Activated T-cell treated with anti-CD3 and anti-CD28 coated beads, Interleukin-2, amount 50 U/mL, for 72 hours (primary cell): Measurements from ENCODE around the gene NDUFC2. TPM values are rescaled to one million over a fixed set of nuclear protein-coding genes. Genes with fewer than 3 reads are reported as not detected.
"Not testable (repeated sequence)": the region's sequence is repeated elsewhere in the genome, so short reads cannot be mapped to it uniquely, and the experiment has no call there.

ENCODE experiments used
- ATAC-seq, 2 donors: fragments of 150-1000 bp; cut with Tn5 transposase; replicated peaks in 1 of 2; 2 replicates each; pipeline ENCODE4 v1.10.0; 2021; ENCODE audit warnings: moderate library complexity in 2 of 2, mild to moderate bottlenecking in 1 of 2
- DNase-seq, 2 donors: peaks; one replicate each; pipeline ENCODE4 v3.0.0; 2021 to 2022; ENCODE audit warnings: mixed read lengths in 1 of 2
- H3K27ac Mint-ChIP-seq: one replicate; pipeline ENCODE4 v1.8.0; 2022; ENCODE audit warnings: mild to moderate bottlenecking, moderate library complexity, mixed read lengths
- H3K27me3 Mint-ChIP-seq: one replicate; pipeline ENCODE4 v1.8.0; 2022; ENCODE audit warnings: low read depth, mixed read lengths
- H3K36me3 Mint-ChIP-seq, 2 donors: one replicate each; pipeline ENCODE4 v1.8.0; 2022; ENCODE audit warnings: mixed read lengths in 2 of 2, mild to moderate bottlenecking in 1 of 2; ENCODE audit not compliant: insufficient read depth in 2 of 2
- H3K4me1 Mint-ChIP-seq: one replicate; pipeline ENCODE4 v1.8.0; 2022; ENCODE audit warnings: low read depth, mixed read lengths
- H3K4me3 Mint-ChIP-seq, 2 donors: one replicate each; pipeline ENCODE4 v1.8.0; 2022; ENCODE audit warnings: mild to moderate bottlenecking in 2 of 2, mixed read lengths in 2 of 2, moderate library complexity in 2 of 2
- H3K9me3 Mint-ChIP-seq, 2 donors: one replicate each; pipeline ENCODE4 v1.8.0; 2022; ENCODE audit warnings: mixed read lengths in 2 of 2
- total RNA-seq, 2 donors: library from RNA; stranded (reverse); gene quantifications; one replicate each; pipeline ENCODE4 v1.2.3, GENCODE V29; 2022

The NDUFC2 gene
- total RNA-seq, 2 donors from 2014 or later: 190 to 199 TPM

DNA sequence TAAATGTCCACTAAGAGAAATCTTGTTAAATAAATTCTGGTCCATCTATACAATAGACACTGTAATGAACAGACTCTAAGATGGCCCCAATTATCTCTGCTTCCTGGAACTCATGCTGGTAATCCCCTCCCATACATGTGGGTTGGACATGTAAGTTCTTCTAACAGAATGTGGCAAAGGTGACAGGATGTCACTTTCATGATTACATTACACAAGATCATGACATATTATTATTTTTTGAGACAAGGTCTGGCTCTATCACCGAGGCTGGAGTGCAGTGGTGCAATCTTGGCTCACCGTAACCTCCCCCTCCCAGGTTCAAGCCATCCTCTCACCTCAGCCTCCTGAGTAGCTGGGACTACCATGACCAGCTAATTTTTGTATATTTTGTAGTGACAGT lies 14.6 kb upstream of the NDUFC2 start:
- H3K9me3 Mint-ChIP-seq: peaks cover 2 to 3% of the 10 kb centered on the region in 2 donors
- no peaks in the 10 kb centered on the region for H3K27me3 Mint-ChIP-seq
- H3K36me3 Mint-ChIP-seq: peaks cover 7 to 18% of the 10 kb centered on the region in 2 donors
- peak; percentile 98 to 99 for ATAC-seq
- peak overlapping the region; percentile 88 for H3K27ac Mint-ChIP-seq
- peak overlapping the region; percentile 38 to 43 for H3K4me3 Mint-ChIP-seq
- H3K4me1 Mint-ChIP-seq: peaks cover 17% of the 10 kb centered on the region
- peak; percentile 51 to 54 for DNase-seq

GRCh38 chr11:78086521-78087074 lies 6.9 kb upstream of the NDUFC2 start:
- ATAC-seq, DNase-seq, H3K36me3 Mint-ChIP-seq, H3K4me3 Mint-ChIP-seq, H3K27ac Mint-ChIP-seq, H3K9me3 Mint-ChIP-seq, H3K4me1 Mint-ChIP-seq, H3K27me3 Mint-ChIP-seq: not testable (repeated sequence)

GRCh38 chr11:78085972-78086371 lies 6.3 kb upstream of the NDUFC2 start:
- H3K9me3 Mint-ChIP-seq: no peaks in the 10 kb centered on the region
- no peak for ATAC-seq
- no peak overlapping the region for H3K4me3 Mint-ChIP-seq
- no peaks in the 10 kb centered on the region for H3K36me3 Mint-ChIP-seq
- H3K27ac Mint-ChIP-seq: no peak overlapping the region
- H3K4me1 Mint-ChIP-seq: peaks cover 10% of the 10 kb centered on the region
- H3K27me3 Mint-ChIP-seq: no peaks in the 10 kb centered on the region
- DNase-seq: no peak

DNA sequence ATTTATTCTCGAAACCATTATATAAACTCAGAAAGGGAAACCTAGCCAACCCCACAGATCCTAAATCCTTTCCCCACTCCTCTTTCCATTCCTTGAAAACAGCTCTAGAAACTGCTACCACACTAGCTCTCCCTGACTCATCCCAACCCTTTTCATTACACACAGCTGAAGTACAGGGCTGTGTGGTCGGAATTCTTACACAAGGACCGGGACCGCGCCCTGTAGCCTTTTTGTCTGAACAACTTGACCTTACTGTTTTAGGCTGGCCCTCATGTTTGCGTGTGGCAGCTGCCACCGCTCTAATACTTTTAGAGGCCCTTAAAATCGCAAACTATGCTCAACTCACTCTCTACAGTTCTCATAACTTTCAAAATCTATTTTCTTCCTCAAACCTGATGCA lies 4.8 kb upstream of the NDUFC2 start:
- not testable (repeated sequence) for H3K36me3 Mint-ChIP-seq, H3K4me3 Mint-ChIP-seq, H3K27ac Mint-ChIP-seq, DNase-seq, ATAC-seq, H3K27me3 Mint-ChIP-seq, H3K9me3 Mint-ChIP-seq
- H3K4me1 Mint-ChIP-seq: peaks cover 21% of the 10 kb centered on the region

GRCh38 chr11:78083021-78083420 lies 3.4 kb upstream of the NDUFC2 start:
- ATAC-seq: no peak
- H3K9me3 Mint-ChIP-seq: no peaks in the 10 kb centered on the region
- no peak overlapping the region for H3K27ac Mint-ChIP-seq
- H3K4me3 Mint-ChIP-seq: no peak overlapping the region
- H3K4me1 Mint-ChIP-seq: peaks cover 27% of the 10 kb centered on the region
- peaks cover 0 to 3% of the 10 kb centered on the region in 2 donors for H3K36me3 Mint-ChIP-seq
- DNase-seq: no peak
- H3K27me3 Mint-ChIP-seq: no peaks in the 10 kb centered on the region

- Mint-ChIP-seq H3K9me3 (no peaks in the 10 kb centered on the region), H3K4me3 (peak overlapping the region; percentile 12 to 91), H3K4me1 (peaks cover 36% of the 10 kb centered on the region), H3K27ac (no peak overlapping the region), H3K36me3 (peaks cover 0 to 4% of the 10 kb centered on the region in 2 donors), H3K27me3 (no peaks in the 10 kb centered on the region)
- ATAC-seq (no peak), DNase-seq (no peak)
These were observed 2.5 kb upstream of the NDUFC2 start for GRCh38 chr11:78082146-78082545.

GRCh38 chr11:78081583-78081982 lies 1.9 kb upstream of the NDUFC2 start:
- DNase-seq (no peak), ATAC-seq (no peak)

DNA sequence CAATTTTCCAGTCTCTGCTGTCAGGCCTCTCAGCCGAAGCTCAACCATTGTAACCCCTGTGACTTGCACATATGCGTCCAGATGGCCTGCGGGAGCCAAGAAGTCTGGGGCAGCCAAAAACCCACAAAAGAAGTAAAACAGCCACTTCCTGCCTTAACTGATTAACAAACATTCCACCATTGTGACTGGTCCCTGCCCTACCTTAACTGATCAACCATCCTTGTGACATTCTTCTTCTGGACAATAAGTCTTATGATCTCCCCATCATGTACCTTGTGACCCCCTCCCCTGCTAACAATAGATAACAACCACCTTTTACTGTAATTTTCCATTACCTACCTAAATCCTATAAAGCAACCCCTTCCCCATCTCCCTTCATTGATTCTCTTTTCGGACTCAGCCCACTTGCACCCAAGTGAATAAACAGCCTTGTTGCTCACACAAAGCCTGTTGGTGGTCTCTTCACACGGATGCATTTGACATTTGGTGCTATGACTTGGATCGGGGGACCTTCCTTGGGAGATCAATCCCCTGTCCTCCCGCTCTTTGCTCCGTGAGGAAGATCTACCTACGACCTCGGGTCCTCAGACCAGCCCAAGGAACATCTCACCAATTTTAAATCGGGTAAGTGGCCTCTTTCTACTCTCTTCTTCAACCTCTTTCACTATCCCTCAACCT lies 1.3 kb upstream of the NDUFC2 start:
- no peak for ATAC-seq
- H3K27ac Mint-ChIP-seq: no peak overlapping the region
- peak overlapping the region; percentile 45 to 91 for H3K4me3 Mint-ChIP-seq
- H3K27me3 Mint-ChIP-seq: no peaks in the 10 kb centered on the region
- peak in 1 of 2 donors; percentile 10 for DNase-seq
- H3K4me1 Mint-ChIP-seq: peaks cover 47% of the 10 kb centered on the region
- no peaks in the 10 kb centered on the region for H3K9me3 Mint-ChIP-seq
- peaks cover 3 to 4% of the 10 kb centered on the region in 2 donors for H3K36me3 Mint-ChIP-seq

More at GRCh38 chr11:78081583-78081982, 1.9 kb upstream of the NDUFC2 start:
- peak overlapping the region; percentile 45 to 91 for H3K4me3 Mint-ChIP-seq
- no peaks in the 10 kb centered on the region for H3K27me3 Mint-ChIP-seq
- H3K27ac Mint-ChIP-seq: peak overlapping the region; percentile 10
- no peaks in the 10 kb centered on the region for H3K9me3 Mint-ChIP-seq
- H3K4me1 Mint-ChIP-seq: peaks cover 41% of the 10 kb centered on the region
- H3K36me3 Mint-ChIP-seq: peaks cover 2 to 4% of the 10 kb centered on the region in 2 donors

- no peak for DNase-seq
- Mint-ChIP-seq H3K9me3 (no peaks in the 10 kb centered on the region), H3K27ac (peak overlapping the region; percentile 78), H3K4me1 (peaks cover 51% of the 10 kb centered on the region), H3K36me3 (peaks cover 4 to 5% of the 10 kb centered on the region in 2 donors), H3K4me3 (peak overlapping the region; percentile 89 to 91), H3K27me3 (no peaks in the 10 kb centered on the region)
- ATAC-seq: no peak
These were observed 589 bp upstream of the NDUFC2 start for GRCh38 chr11:78080084-78080817.

- Mint-ChIP-seq H3K27ac (peak overlapping the region; percentile 78), H3K36me3 (peaks cover 4 to 10% of the 10 kb centered on the region in 2 donors), H3K27me3 (no peaks in the 10 kb centered on the region), H3K9me3 (no peaks in the 10 kb centered on the region), H3K4me3 (peak overlapping the region; percentile 89 to 91), H3K4me1 (peaks cover 64% of the 10 kb centered on the region)
- ATAC-seq (no peak), DNase-seq (no peak)
These were observed 1.2 kb downstream of the NDUFC2 start for GRCh38 chr11:78078218-78079167.

GRCh38 chr11:78077592-78077991 lies 2.1 kb downstream of the NDUFC2 start:
- Mint-ChIP-seq H3K4me3 (peak overlapping the region; percentile 89 to 91), H3K27ac (peak overlapping the region; percentile 25), H3K4me1 (peaks cover 64% of the 10 kb centered on the region)
- ATAC-seq, H3K36me3 Mint-ChIP-seq, DNase-seq, H3K9me3 Mint-ChIP-seq, H3K27me3 Mint-ChIP-seq: not testable (repeated sequence)

DNA sequence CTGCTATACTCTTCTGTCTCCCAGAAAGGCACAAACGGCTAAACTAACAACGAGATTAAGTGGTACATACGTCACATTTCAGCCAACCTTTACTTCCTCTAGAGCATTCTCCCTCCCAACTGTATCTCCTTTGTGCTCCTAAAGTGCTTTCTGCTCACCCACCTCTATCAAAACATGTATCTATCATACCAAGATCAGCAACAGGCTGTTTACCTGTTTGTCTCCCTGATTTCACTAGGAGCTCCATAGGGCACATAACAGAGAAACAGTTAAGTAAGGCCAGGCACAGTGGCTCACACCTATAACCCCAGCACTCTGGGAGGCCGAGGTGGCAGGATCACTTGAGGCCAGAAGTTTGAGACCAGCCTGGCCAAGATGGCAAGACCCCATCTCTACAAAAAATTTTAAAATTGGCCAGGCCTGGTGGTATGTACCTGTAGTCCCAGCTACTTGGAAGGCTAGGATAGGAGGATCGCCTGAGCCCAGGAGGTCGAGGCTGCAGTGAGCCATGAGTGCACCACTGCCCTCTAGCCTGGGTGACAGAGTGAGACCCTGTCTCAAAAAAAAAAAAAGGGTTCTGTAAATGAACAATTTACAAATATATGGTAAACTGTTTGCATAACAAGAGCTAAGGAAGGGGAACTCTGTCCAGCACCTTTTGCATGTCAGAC lies 2.8 kb downstream of the NDUFC2 start:
- Mint-ChIP-seq H3K27me3 (no peaks in the 10 kb centered on the region), H3K36me3 (peaks cover 4 to 13% of the 10 kb centered on the region in 2 donors), H3K4me3 (peak overlapping the region; percentile 37 to 44), H3K27ac (peak overlapping the region; percentile 3), H3K9me3 (no peaks in the 10 kb centered on the region), H3K4me1 (peaks cover 62% of the 10 kb centered on the region)
- DNase-seq (no peak), ATAC-seq (no peak)
